ENCODE results near the gene DNER.

The DNER gene

DNA sequence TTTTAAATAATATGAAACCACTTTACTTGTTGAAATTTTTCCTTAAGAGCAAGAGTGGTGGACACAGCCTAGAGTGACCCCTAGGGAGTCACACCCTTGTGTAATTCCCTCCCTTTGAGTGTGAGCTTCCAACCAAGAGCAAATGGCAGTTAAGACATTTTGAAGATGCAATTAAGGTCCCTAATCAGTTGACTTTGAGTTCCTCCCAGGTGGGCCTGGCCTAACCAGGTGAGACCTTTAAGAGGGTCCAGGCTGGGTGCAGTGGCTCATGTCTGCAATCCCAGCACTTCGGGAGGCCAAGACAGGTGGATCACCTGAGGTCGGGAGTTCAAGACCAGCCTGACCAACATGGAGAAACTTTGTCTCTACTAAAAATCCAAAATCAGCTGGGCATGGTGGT is 299.7 kb downstream of the DNER start:
- Histone ChIP-seq H3K36me3 (no peaks in the 10 kb centered on the region), H3K4me3 (ENCODE audit: low read depth, low read length) (no peak overlapping the region), H3K27me3 (ENCODE audit: insufficient read depth, low read depth, severe bottlenecking) (peaks cover 68% of the 10 kb centered on the region), H3K27ac (no peak overlapping the region), H3K9me3 (ENCODE audit: severe bottlenecking) (no peaks in the 10 kb centered on the region)
- TF ChIP-seq, protein P1, sequence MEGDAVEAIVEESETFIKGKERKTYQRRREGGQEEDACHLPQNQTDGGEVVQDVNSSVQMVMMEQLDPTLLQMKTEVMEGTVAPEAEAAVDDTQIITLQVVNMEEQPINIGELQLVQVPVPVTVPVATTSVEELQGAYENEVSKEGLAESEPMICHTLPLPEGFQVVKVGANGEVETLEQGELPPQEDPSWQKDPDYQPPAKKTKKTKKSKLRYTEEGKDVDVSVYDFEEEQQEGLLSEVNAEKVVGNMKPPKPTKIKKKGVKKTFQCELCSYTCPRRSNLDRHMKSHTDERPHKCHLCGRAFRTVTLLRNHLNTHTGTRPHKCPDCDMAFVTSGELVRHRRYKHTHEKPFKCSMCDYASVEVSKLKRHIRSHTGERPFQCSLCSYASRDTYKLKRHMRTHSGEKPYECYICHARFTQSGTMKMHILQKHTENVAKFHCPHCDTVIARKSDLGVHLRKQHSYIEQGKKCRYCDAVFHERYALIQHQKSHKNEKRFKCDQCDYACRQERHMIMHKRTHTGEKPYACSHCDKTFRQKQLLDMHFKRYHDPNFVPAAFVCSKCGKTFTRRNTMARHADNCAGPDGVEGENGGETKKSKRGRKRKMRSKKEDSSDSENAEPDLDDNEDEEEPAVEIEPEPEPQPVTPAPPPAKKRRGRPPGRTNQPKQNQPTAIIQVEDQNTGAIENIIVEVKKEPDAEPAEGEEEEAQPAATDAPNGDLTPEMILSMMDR (IDR thresholded peaks at IDR 0.05; ENCODE audit: low read depth, low read length): no peak
- DNase-seq: no peak

DNA sequence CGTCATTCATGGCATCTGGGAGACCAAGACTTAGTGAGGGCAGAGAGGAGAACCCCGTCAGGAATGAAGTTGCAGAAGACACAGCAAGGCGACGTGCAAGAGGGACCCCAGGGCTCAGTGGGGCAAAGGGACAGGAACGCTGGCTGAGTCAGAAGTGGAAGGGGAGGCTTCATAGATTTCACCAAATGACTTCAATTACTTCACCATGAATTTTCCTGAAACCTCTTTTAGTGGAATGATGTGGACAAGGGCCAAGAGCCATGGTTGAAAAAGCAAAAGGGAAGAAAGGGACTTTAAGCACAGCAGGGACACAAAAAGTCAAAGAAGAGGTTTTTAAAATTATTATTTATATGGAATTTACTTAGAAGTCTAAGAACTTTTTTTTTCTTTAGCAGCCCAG is 301.7 kb downstream of the DNER start:
- TF ChIP-seq, protein P1 (IDR thresholded peaks at IDR 0.05; ENCODE audit: low read depth, low read length): no peak

DNA sequence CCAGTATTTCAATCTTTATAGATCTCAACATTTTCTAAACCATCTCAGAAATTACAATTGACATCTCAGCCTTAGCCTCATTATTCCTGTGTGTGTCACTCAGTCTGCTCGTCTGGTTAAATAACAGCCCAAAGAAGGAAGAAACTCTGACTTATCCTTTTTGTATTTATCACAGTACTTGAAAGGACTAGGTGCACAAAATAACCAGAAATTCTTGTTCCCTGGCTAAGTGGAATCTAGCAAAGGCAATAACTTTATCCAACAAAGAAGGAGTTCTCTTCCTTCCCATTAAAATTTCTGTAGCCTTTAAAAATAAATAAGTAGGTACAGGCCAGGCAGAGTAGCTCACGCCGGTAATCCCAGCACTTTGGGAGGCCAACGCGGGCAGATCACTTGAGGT is 303.4 kb downstream of the DNER start:
- TF ChIP-seq, protein P1 (IDR thresholded peaks at IDR 0.05; ENCODE audit: low read depth, low read length): no peak
- no peak overlapping the region for H3K27ac ChIP-seq
- DNase-seq: no peak
- peaks cover 79% of the 10 kb centered on the region for H3K27me3 ChIP-seq (ENCODE audit: insufficient read depth, low read depth, severe bottlenecking)
- H3K9me3 ChIP-seq (ENCODE audit: severe bottlenecking): no peaks in the 10 kb centered on the region
- H3K36me3 ChIP-seq: no peaks in the 10 kb centered on the region
- H3K4me3 ChIP-seq (ENCODE audit: low read depth, low read length): no peak overlapping the region

More for the DNA sequence above, 301.7 kb downstream of the DNER start:
- no peak overlapping the region for H3K27ac ChIP-seq
- peaks cover 74% of the 10 kb centered on the region for H3K27me3 ChIP-seq (ENCODE audit: insufficient read depth, low read depth, severe bottlenecking)
- H3K4me3 ChIP-seq (ENCODE audit: low read depth, low read length): no peak overlapping the region
- H3K9me3 ChIP-seq (ENCODE audit: severe bottlenecking): no peaks in the 10 kb centered on the region
- no peak for DNase-seq
- H3K36me3 ChIP-seq: no peaks in the 10 kb centered on the region

DNA sequence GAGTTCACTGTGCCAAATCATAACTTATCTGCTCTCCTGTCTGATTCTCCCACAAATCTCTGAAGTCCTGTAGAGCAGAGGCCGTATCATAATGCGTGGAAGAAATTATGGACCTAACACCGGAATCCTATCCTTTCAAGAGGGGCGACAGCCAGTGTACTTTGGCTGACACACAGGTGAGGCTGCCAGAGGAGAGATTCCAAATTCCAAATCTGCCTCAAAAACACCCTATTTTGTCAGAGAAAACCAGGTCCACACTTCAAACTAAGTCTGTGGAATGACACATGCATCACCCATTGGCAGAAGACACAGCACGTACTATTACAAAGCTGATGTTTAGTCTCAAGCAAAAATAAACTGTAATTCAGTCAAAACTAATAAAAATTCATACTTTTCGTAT is 304.1 kb downstream of the DNER start:
- TF ChIP-seq, protein P1 (IDR thresholded peaks at IDR 0.05; ENCODE audit: low read depth, low read length): no peak
- no peak for DNase-seq
- H3K27ac ChIP-seq: no peak overlapping the region
- no peaks in the 10 kb centered on the region for H3K9me3 ChIP-seq (ENCODE audit: severe bottlenecking)
- no peaks in the 10 kb centered on the region for H3K36me3 ChIP-seq
- H3K4me3 ChIP-seq (ENCODE audit: low read depth, low read length): no peak overlapping the region
- H3K27me3 ChIP-seq (ENCODE audit: insufficient read depth, low read depth, severe bottlenecking): peaks cover 78% of the 10 kb centered on the region

DNA sequence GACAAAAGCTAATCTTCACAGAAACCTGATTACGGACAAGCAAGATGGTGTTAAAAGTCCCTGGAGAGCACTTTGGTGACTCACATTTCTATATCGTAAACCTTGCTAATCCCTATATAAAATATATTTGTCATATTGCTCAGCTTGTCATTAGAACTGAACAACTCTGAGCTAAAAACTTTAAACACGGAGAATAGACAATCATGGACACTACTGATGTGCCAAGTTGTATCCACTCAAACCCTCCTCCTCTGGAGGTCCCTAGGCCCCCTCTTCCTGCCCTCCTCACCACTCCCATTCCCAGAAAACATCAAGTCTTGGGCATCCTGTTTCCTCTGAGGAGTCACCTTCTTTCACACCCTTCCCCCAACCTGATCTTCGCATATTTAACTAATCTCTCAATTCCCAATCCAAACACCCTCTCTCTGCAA is 304.6 kb downstream of the DNER start:
- TF ChIP-seq, protein P1 (IDR thresholded peaks at IDR 0.05; ENCODE audit: low read depth, low read length): no peak
- H3K9me3 ChIP-seq (ENCODE audit: severe bottlenecking): no peaks in the 10 kb centered on the region
- peaks cover 76% of the 10 kb centered on the region for H3K27me3 ChIP-seq (ENCODE audit: insufficient read depth, low read depth, severe bottlenecking)
- no peak overlapping the region for H3K4me3 ChIP-seq (ENCODE audit: low read depth, low read length)
- no peak overlapping the region for H3K27ac ChIP-seq
- DNase-seq: no peak
- H3K36me3 ChIP-seq: no peaks in the 10 kb centered on the region

DNA sequence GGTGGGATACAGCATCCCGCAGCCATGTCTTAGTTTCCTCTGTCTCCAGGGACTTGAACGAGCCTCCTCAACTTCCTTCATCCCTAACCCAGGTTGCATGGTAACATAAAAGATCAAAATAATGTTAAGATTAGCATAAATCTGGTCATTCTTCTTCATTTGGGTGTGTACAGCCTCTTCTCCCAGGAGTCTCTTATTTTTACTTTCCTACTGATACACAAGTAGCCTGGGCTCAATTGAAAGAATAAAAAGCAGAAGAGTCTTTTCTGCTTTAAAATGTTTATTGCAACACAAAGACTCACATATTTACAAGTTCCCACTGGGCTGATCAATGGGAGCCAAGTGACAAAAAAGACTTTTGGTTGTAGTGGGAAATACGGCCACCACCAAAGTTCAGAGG is 305.4 kb downstream of the DNER start:
- H3K27me3 ChIP-seq (ENCODE audit: insufficient read depth, low read depth, severe bottlenecking): peaks cover 76% of the 10 kb centered on the region
- no peak for DNase-seq
- no peak overlapping the region for H3K4me3 ChIP-seq (ENCODE audit: low read depth, low read length)
- H3K27ac ChIP-seq: no peak overlapping the region
- no peaks in the 10 kb centered on the region for H3K9me3 ChIP-seq (ENCODE audit: severe bottlenecking)
- no peaks in the 10 kb centered on the region for H3K36me3 ChIP-seq
- TF ChIP-seq, protein P1 (IDR thresholded peaks at IDR 0.05; ENCODE audit: low read depth, low read length): no peak
